GM12878 (cell line): ENCODE measurements around the gene CTNNBIP1. TPM values are rescaled to one million over a fixed set of nuclear protein-coding genes. Genes with fewer than 3 reads are reported as not detected.

Experiments
- ATAC-seq: fragments of 200-7000 bp; cut with Tn5 transposase; 3 replicates; pipeline ENCODE4 v1.9.1; 2020; ENCODE audit warnings: mild to moderate bottlenecking, moderate library complexity
- BruUV-seq: library from RNA; stranded (reverse); fragments of 400-500 nt; replicated peaks from 2 replicates; lab custom pipeline; 2021; lab: Mats Ljungman, UMichigan
- CTCF ChIA-PET: fragments of 300-600 bp; sonication (Branson Sonifier 250); formaldehyde crosslinking; extraction: SDS; loops from one replicate; lab custom pipeline; 2021; ENCODE audit warnings: inconsistent platforms; lab: Yijun Ruan, JAX
- POLR2A ChIA-PET: fragments of 350-600 bp; formaldehyde crosslinking; extraction: SDS; loops from one replicate; lab custom pipeline; 2021; ENCODE audit warnings: inconsistent platforms; lab: Charles Lee
- RAD21 ChIA-PET: fragments of 300-600 bp; sonication (Branson Sonifier 250); formaldehyde crosslinking; loops from one replicate; lab custom pipeline; 2023; ENCODE audit warnings: antibody characterized with exemption; ENCODE audit not compliant: unreplicated experiment; lab: Charles Lee
- SMC1A ChIA-PET: fragments of 300-600 bp; sonication (Branson Sonifier 250); formaldehyde crosslinking; loops from one replicate; lab custom pipeline; 2023; ENCODE audit not compliant: unreplicated experiment, uncharacterized antibody; lab: Charles Lee
- DNase-seq: peaks from one replicate; pipeline ENCODE4 v3.0.0-alpha.2; 2011; ENCODE audit warnings: low read depth, low spot score
- FAIRE-seq: peaks from 3 replicates; lab custom pipeline; 2011; peaks lifted over from hg19 to GRCh38; lab: Jason Lieb, UNC
- H2AFZ ChIP-seq: 2 replicates; pipeline ENCODE4 v1.6.0; 2011; ENCODE audit warnings: low read depth, low read length, control low read depth; ENCODE audit not compliant: control insufficient read depth
- H3K27ac ChIP-seq: 2 replicates; pipeline ENCODE4 v1.5.1; 2011; ENCODE audit warnings: control low read depth; ENCODE audit not compliant: control insufficient read depth, insufficient read depth
- H3K27me3 ChIP-seq, 2 experiments: replicated peaks in 1 of 2; 2 replicates each; pipeline versions ENCODE4 v1.6.0 to v1.6.1; 2011; ENCODE audit warnings: low read length in 1 of 2; ENCODE audit not compliant: control insufficient read depth in 2 of 2, insufficient read depth in 2 of 2
- H3K36me3 ChIP-seq, 2 experiments: 2 replicates each; pipeline ENCODE4 v1.5.1; 2011; ENCODE audit warnings: low read length in 1 of 2; ENCODE audit not compliant: control insufficient read depth in 2 of 2, insufficient read depth in 2 of 2
- H3K4me1 ChIP-seq: 2 replicates; pipeline ENCODE4 v1.6.1; 2011; ENCODE audit warnings: mild to moderate bottlenecking, low read length, moderate library complexity, mixed read lengths; ENCODE audit not compliant: control insufficient read depth, insufficient read depth
- H3K4me2 ChIP-seq: 2 replicates; pipeline ENCODE4 v1.6.0; 2011; ENCODE audit warnings: control low read depth; ENCODE audit not compliant: control insufficient read depth, insufficient read depth
- H3K4me3 ChIP-seq: fragments of 200-600 bp; sonication (generic); 2 replicates; pipeline ENCODE4 v1.5.1; 2016
- H3K79me2 ChIP-seq: 2 replicates; pipeline ENCODE4 v1.6.0; 2011; ENCODE audit warnings: low read length; ENCODE audit not compliant: control insufficient read depth, insufficient read depth
- H3K9ac ChIP-seq: 2 replicates; pipeline ENCODE4 v1.8.0; 2011; ENCODE audit warnings: low read length, control low read depth, mixed read lengths; ENCODE audit not compliant: control insufficient read depth, insufficient read depth
- H3K9me3 ChIP-seq: replicated peaks from 3 replicates; pipeline ENCODE4 v1.5.1; 2011; ENCODE audit warnings: mild to moderate bottlenecking, low read length; ENCODE audit not compliant: control insufficient read depth, insufficient read depth
- H4K20me1 ChIP-seq: 2 replicates; pipeline ENCODE4 v1.6.0; 2011; ENCODE audit not compliant: control insufficient read depth, insufficient read depth
- ASH2L ChIP-seq: fragments of 300-600, 200-600 bp; sonication (generic); IDR thresholded peaks from 2 replicates; pipeline ENCODE4 v1.6.1; 2017; ENCODE audit warnings: low read depth, mild to moderate bottlenecking, borderline replicate concordance
- GATAD2B ChIP-seq: fragments of 450-650 bp; conservative IDR thresholded peaks from 2 replicates; pipeline ENCODE4 v1.6.1; 2017; ENCODE audit warnings: low read depth, mild to moderate bottlenecking, moderate library complexity
- LARP7 ChIP-seq: fragments of 450-650 bp; IDR thresholded peaks from 2 replicates; pipeline ENCODE4 v1.6.1; 2017; ENCODE audit warnings: mild to moderate bottlenecking
- MEF2A ChIP-seq: IDR thresholded peaks from 2 replicates; pipeline ENCODE4 v1.6.1; 2011; ENCODE audit warnings: low read depth, mild to moderate bottlenecking, low read length, moderate library complexity; ENCODE audit not compliant: insufficient read depth
- NFIC ChIP-seq: IDR thresholded peaks from 2 replicates; pipeline ENCODE4 v1.6.1; 2012; ENCODE audit warnings: low read depth, mild to moderate bottlenecking, inconsistent platforms, low read length, moderate library complexity
- POLR2A ChIP-seq: IDR thresholded peaks from 2 replicates; pipeline ENCODE4 v1.6.1; 2011; ENCODE audit warnings: low read depth, mild to moderate bottlenecking, low read length
- whole genome bisulfite sequencing: methylation state at CpG from one replicate; pipeline ENCODE4 v1.1.6; 2016; ENCODE audit warnings: low lambda C conversion rate; ENCODE audit not compliant: insufficient replicate concordance, insufficient coverage; ENCODE audit errors: missing lambda C conversion rate; 5-methylcytosine and 5-hydroxymethylcytosine counted together
- in situ Hi-C: fragments of 300-500 bp; cut with MboI; formaldehyde crosslinking; loops from 9 replicates; pipeline ENCODE4 v1.14.3; 2018; ENCODE audit warnings: mixed read lengths
- intact Hi-C: fragments of 100-400 bp; cut with micrococcal nuclease; formaldehyde crosslinking; loops from one replicate; pipeline ENCODE4 v1.14.2; 2022; ENCODE audit not compliant: unreplicated experiment
- polyA plus RNA-seq, 11 experiments: library from polyadenylated mRNA; depleted of rRNA in 4 of 11; unstranded in 6 of 11; stranded (reverse) in 5 of 11; fragments of >200 nt; fragmentation: Nextera tagmentation in 4 of 11; fragmentation: Illumina TruSeq in 1 of 11; extraction: Ambion mirVana in 4 of 11; extraction: Trizol in 1 of 11; gene quantifications; 1 replicate in 1 of 11; 2 replicates in 10 of 11; pipeline versions ENCODE4 v1.2.1 to v1.2.3, GENCODE V29; 2011 to 2016; ENCODE audit warnings: inconsistent platforms in 2 of 11, missing spikeins in 2 of 11, low read depth in 1 of 11
- total RNA-seq, 4 experiments: library from RNA; depleted of rRNA in 3 of 4; stranded (reverse); fragments of >200 nt in 3 of 4; fragmentation: Illumina TruSeq in 1 of 4; extraction: Trizol in 1 of 4; gene quantifications; 2 replicates each; pipeline versions ENCODE4 v1.2.1 to v1.2.3, GENCODE V29; 2013 to 2021
- TF ChIP-seq, protein P1 (sequence below): IDR thresholded peaks from 2 replicates; pipeline ENCODE4 v1.6.1; 2011; ENCODE audit warnings: mild to moderate bottlenecking, low read depth, low read length, moderate library complexity; ENCODE audit not compliant: insufficient replicate concordance
- TF ChIP-seq, protein P2 (sequence below), 3 experiments: IDR thresholded peaks in 2 of 3; conservative IDR thresholded peaks in 1 of 3; 2 replicates each; pipeline ENCODE4 v1.5.1; 2011; ENCODE audit warnings: low read depth in 3 of 3, low read length in 3 of 3, mild to moderate bottlenecking in 3 of 3, control low read depth in 2 of 3, moderate library complexity in 2 of 3, inconsistent platforms in 1 of 3, mixed read lengths in 1 of 3; ENCODE audit not compliant: control insufficient read depth in 2 of 3, insufficient read depth in 1 of 3; ENCODE audit errors: extremely low read depth in 1 of 3
- TF ChIP-seq, protein P3 (sequence below): fragments of 450-650 bp; IDR thresholded peaks from 2 replicates; pipeline ENCODE4 v1.6.1; 2016; ENCODE audit warnings: mild to moderate bottlenecking
- TF ChIP-seq, protein P4 (sequence below): IDR thresholded peaks from 2 replicates; pipeline ENCODE4 v1.6.1; 2012; ENCODE audit warnings: mild to moderate bottlenecking, low read depth, low read length
- TF ChIP-seq, protein P5 (sequence below): fragments of 450-650 bp; conservative IDR thresholded peaks from 2 replicates; pipeline ENCODE4 v1.6.1; 2017; ENCODE audit warnings: mild to moderate bottlenecking, moderate library complexity

The CTNNBIP1 gene
- total and polyA plus RNA-seq, 10 of the 15 experiments (the other 5 are each of a cell fraction or from before 2014, with no cell fraction given): 0.42 to 31.8 (median 10.8) TPM

DNA sequence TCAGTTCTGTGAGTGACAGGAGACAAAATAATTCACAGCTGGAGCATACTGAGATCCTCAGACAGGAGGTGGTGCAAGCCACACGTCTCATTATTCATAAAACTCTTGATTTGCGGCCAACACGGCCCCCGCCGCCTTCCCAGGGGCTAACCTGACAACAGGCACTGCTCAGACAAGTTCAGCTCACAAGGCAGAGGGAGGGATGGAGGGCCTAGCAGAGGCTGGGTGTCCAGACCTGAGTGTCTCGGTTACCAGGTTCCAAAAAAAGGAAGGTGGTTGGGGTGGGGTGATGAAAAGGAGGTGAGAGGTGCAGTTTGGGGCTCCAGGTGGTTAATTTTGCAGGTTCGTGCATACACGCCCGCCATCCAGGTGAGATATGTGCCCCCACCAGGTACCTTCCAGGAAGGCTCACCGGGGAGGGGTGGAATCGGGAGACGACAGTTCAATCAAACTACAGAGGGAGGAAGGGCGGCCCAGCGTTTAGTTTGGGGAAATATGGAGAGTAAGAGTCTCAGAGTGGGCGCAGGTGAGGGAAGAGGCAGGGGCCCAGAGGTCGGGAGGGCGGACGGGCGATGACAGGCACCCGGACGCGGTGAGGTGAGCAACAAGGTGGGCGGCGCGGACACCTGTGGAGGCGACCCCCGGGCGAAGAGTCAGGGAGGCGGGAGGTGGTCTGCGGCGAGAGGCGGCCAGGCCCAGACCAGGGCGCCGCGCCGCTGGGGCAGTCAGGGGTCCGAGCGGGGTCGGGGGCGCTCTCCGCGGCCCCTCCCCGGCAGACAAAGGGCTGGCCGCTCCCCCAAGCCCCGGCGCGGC, 629 bp downstream of the CTNNBIP1 start:
- no peaks in the 10 kb centered on the region for H4K20me1 ChIP-seq
- H3K4me2 ChIP-seq: peak overlapping the region; percentile 92
- SMC1A ChIA-PET: interaction anchor here (1.0 kb wide), 1 partner anchor 41 kb away, joined by 3 read pairs; no protein-coding TSS in a partner anchor
- peak overlapping the region; percentile 61 for H2AFZ ChIP-seq
- H3K4me1 ChIP-seq: peaks cover 12% of the 10 kb centered on the region
- FAIRE-seq (no peak), ATAC-seq (no peak), DNase-seq (no peak)
- peak overlapping the region; percentile 22; the same call in 1 of the 2 replicates for H3K27ac ChIP-seq
- no peaks in the 10 kb centered on the region for H3K27me3 ChIP-seq
- intact Hi-C loops (loop anchor here (2.0 kb wide), 1 partner anchor 33 kb away; the partner anchor contains the start of genes LZIC and NMNAT1), in situ Hi-C loops (no loop called here)
- H3K79me2 ChIP-seq: peaks cover 3% of the 10 kb centered on the region; the same call in 1 of the 2 replicates
- POLR2A ChIA-PET: interaction anchor here (0.6 kb wide), 1 partner anchor 10 kb away, joined by 7 read pairs; no protein-coding TSS in a partner anchor
- H3K9ac ChIP-seq: peak overlapping the region; percentile 69
- 2% methylated on average over 42 of the region's 47 CpGs for WGBS
- BruUV-seq: no TSS peak
- H3K4me3 ChIP-seq: peak overlapping the region; percentile 87
- H3K9me3 ChIP-seq: no peaks in the 10 kb centered on the region
- CTCF ChIA-PET: interaction anchor here (0.9 to 1.1 kb wide), 2 partner anchors 34 to 117 kb away, joined by 4 read pairs; partner anchors contain the start of genes LZIC and NMNAT1
- RAD21 ChIA-PET: interaction anchor here (0.6 to 0.9 kb wide), 2 partner anchors 28 to 77 kb away, joined by 3 read pairs; no protein-coding TSS in a partner anchor
- H3K36me3 ChIP-seq: no peaks in the 10 kb centered on the region
- TF ChIP-seq, protein P1, sequence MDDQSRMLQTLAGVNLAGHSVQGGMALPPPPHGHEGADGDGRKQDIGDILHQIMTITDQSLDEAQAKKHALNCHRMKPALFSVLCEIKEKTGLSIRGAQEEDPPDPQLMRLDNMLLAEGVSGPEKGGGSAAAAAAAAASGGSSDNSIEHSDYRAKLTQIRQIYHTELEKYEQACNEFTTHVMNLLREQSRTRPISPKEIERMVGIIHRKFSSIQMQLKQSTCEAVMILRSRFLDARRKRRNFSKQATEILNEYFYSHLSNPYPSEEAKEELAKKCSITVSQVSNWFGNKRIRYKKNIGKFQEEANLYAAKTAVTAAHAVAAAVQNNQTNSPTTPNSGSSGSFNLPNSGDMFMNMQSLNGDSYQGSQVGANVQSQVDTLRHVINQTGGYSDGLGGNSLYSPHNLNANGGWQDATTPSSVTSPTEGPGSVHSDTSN: peak; percentile 79
- TF ChIP-seq, protein P2, sequence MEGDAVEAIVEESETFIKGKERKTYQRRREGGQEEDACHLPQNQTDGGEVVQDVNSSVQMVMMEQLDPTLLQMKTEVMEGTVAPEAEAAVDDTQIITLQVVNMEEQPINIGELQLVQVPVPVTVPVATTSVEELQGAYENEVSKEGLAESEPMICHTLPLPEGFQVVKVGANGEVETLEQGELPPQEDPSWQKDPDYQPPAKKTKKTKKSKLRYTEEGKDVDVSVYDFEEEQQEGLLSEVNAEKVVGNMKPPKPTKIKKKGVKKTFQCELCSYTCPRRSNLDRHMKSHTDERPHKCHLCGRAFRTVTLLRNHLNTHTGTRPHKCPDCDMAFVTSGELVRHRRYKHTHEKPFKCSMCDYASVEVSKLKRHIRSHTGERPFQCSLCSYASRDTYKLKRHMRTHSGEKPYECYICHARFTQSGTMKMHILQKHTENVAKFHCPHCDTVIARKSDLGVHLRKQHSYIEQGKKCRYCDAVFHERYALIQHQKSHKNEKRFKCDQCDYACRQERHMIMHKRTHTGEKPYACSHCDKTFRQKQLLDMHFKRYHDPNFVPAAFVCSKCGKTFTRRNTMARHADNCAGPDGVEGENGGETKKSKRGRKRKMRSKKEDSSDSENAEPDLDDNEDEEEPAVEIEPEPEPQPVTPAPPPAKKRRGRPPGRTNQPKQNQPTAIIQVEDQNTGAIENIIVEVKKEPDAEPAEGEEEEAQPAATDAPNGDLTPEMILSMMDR (IDR thresholded peaks at IDR 0.05 in 2 of 3, conservative IDR thresholded peaks at IDR 0.05 in 1 of 3; ENCODE audit: control insufficient read depth in 2 of 3, extremely low read depth in 1 of 3, insufficient read depth in 1 of 3, low read depth in 3 of 3, low read length in 3 of 3): peak in 1 of 3 experiments; percentile 5; a peak in 1 of 6 replicates
- TF ChIP-seq GATAD2B: 0 out of 2 replicates have a peak, but pooled peaks have one; percentile 55
- TF ChIP-seq LARP7: 0 out of 2 replicates have a peak, but pooled peaks have one; percentile 49
- TF ChIP-seq NFIC: no peak
- TF ChIP-seq, protein P3, sequence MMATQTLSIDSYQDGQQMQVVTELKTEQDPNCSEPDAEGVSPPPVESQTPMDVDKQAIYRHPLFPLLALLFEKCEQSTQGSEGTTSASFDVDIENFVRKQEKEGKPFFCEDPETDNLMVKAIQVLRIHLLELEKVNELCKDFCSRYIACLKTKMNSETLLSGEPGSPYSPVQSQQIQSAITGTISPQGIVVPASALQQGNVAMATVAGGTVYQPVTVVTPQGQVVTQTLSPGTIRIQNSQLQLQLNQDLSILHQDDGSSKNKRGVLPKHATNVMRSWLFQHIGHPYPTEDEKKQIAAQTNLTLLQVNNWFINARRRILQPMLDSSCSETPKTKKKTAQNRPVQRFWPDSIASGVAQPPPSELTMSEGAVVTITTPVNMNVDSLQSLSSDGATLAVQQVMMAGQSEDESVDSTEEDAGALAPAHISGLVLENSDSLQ: peak; percentile 91
- TF ChIP-seq, protein P4, sequence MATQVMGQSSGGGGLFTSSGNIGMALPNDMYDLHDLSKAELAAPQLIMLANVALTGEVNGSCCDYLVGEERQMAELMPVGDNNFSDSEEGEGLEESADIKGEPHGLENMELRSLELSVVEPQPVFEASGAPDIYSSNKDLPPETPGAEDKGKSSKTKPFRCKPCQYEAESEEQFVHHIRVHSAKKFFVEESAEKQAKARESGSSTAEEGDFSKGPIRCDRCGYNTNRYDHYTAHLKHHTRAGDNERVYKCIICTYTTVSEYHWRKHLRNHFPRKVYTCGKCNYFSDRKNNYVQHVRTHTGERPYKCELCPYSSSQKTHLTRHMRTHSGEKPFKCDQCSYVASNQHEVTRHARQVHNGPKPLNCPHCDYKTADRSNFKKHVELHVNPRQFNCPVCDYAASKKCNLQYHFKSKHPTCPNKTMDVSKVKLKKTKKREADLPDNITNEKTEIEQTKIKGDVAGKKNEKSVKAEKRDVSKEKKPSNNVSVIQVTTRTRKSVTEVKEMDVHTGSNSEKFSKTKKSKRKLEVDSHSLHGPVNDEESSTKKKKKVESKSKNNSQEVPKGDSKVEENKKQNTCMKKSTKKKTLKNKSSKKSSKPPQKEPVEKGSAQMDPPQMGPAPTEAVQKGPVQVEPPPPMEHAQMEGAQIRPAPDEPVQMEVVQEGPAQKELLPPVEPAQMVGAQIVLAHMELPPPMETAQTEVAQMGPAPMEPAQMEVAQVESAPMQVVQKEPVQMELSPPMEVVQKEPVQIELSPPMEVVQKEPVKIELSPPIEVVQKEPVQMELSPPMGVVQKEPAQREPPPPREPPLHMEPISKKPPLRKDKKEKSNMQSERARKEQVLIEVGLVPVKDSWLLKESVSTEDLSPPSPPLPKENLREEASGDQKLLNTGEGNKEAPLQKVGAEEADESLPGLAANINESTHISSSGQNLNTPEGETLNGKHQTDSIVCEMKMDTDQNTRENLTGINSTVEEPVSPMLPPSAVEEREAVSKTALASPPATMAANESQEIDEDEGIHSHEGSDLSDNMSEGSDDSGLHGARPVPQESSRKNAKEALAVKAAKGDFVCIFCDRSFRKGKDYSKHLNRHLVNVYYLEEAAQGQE: no peak
- TF ChIP-seq, protein P5, sequence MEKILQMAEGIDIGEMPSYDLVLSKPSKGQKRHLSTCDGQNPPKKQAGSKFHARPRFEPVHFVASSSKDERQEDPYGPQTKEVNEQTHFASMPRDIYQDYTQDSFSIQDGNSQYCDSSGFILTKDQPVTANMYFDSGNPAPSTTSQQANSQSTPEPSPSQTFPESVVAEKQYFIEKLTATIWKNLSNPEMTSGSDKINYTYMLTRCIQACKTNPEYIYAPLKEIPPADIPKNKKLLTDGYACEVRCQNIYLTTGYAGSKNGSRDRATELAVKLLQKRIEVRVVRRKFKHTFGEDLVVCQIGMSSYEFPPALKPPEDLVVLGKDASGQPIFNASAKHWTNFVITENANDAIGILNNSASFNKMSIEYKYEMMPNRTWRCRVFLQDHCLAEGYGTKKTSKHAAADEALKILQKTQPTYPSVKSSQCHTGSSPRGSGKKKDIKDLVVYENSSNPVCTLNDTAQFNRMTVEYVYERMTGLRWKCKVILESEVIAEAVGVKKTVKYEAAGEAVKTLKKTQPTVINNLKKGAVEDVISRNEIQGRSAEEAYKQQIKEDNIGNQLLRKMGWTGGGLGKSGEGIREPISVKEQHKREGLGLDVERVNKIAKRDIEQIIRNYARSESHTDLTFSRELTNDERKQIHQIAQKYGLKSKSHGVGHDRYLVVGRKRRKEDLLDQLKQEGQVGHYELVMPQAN: peak; percentile 15; the same call in 1 of the 2 replicates
- TF ChIP-seq POLR2A: peak; percentile 45
- no peak for TF ChIP-seq ASH2L
- no peak for TF ChIP-seq MEF2A
